Caco-2 (cell line): ENCODE measurements around the gene PMF1. TPM values are rescaled to one million over a fixed set of nuclear protein-coding genes. Genes with fewer than 3 reads are reported as not detected.

Source experiments
- BruUV-seq: library from RNA; stranded (reverse); fragments of 400-500 nt; replicated peaks from 2 replicates; lab custom pipeline; 2021; lab: Mats Ljungman, UMichigan
- CTCF ChIA-PET: fragments of 300-600 bp; sonication (Branson Sonifier 250); formaldehyde crosslinking; loops from one replicate; lab custom pipeline; 2022; ENCODE audit warnings: antibody characterized with exemption; lab: Charles Lee
- POLR2A ChIA-PET: fragments of 300-600 bp; sonication (Branson Sonifier 250); formaldehyde crosslinking; loops from one replicate; lab custom pipeline; 2022; ENCODE audit warnings: antibody characterized with exemption; lab: Charles Lee
- DNase-seq, 2 experiments: peaks; one replicate each; pipeline versions ENCODE4 v3.0.0 to v3.0.0-alpha.2; 2020 to 2022
- H3K27me3 ChIP-seq: replicated peaks from 2 replicates; pipeline ENCODE4 v1.6.0; 2011; ENCODE audit warnings: low read length; ENCODE audit not compliant: control insufficient read depth, insufficient read depth
- H3K36me3 ChIP-seq: 2 replicates; pipeline ENCODE4 v1.5.1; 2011; ENCODE audit warnings: low read length; ENCODE audit not compliant: control insufficient read depth, insufficient read depth
- H3K4me1 ChIP-seq: fragments of 250-450 bp; sonication (Bioruptor Pico); 2 replicates; pipeline ENCODE4 v1.5.1; 2020; ENCODE audit warnings: mild to moderate bottlenecking
- H3K4me3 ChIP-seq: 2 replicates; pipeline ENCODE4 v1.5.1; 2011; ENCODE audit warnings: low read depth, mild to moderate bottlenecking, control low read depth, low read length
- H3K9me3 ChIP-seq: fragments of 250-450 bp; sonication (Bioruptor Pico); 2 replicates; pipeline ENCODE4 v1.5.1; 2020; ENCODE audit warnings: mild to moderate bottlenecking, moderate library complexity
- H3K27ac Mint-ChIP-seq: one replicate; pipeline ENCODE4 v1.8.0; 2022; ENCODE audit warnings: mixed read lengths; ENCODE audit not compliant: unreplicated experiment
- H3K27me3 Mint-ChIP-seq: one replicate; pipeline ENCODE4 v1.8.0; 2022; ENCODE audit warnings: mixed read lengths; ENCODE audit not compliant: insufficient read depth, unreplicated experiment
- H3K36me3 Mint-ChIP-seq: one replicate; pipeline ENCODE4 v1.8.0; 2022; ENCODE audit warnings: mild to moderate bottlenecking, mixed read lengths; ENCODE audit not compliant: insufficient read depth, unreplicated experiment
- H3K4me1 Mint-ChIP-seq: one replicate; pipeline ENCODE4 v1.8.0; 2022; ENCODE audit warnings: low read depth, mixed read lengths; ENCODE audit not compliant: unreplicated experiment
- H3K4me3 Mint-ChIP-seq: one replicate; pipeline ENCODE4 v1.8.0; 2022; ENCODE audit warnings: mild to moderate bottlenecking, moderate library complexity, mixed read lengths; ENCODE audit not compliant: unreplicated experiment
- H3K9me3 Mint-ChIP-seq: one replicate; pipeline ENCODE4 v1.8.0; 2022; ENCODE audit warnings: mixed read lengths; ENCODE audit not compliant: unreplicated experiment
- CTCF ChIP-seq, 2 experiments: fragments of 200-600 bp in 1 of 2; IDR thresholded peaks; 1 replicate in 1 of 2; 2 replicates in 1 of 2; pipeline versions ENCODE4 v1.5.1 to v1.8.0; 2011 to 2022; ENCODE audit warnings: antibody characterized with exemption in 1 of 2, control low read depth in 1 of 2, inconsistent platforms in 1 of 2, low read depth in 1 of 2, low read length in 1 of 2, mild to moderate bottlenecking in 1 of 2, moderate library complexity in 1 of 2; ENCODE audit not compliant: insufficient read depth in 1 of 2, severe bottlenecking in 1 of 2, unreplicated experiment in 1 of 2
- intact Hi-C: fragments of 100-400 bp; cut with micrococcal nuclease; formaldehyde crosslinking; loops from one replicate; pipeline ENCODE4 v1.10.0; 2022; ENCODE audit not compliant: unreplicated experiment
- total RNA-seq: library from RNA; stranded (reverse); gene quantifications from 2 replicates; pipeline ENCODE4 v1.2.3, GENCODE V29; 2022

PMF1 gene
- total RNA-seq, 1 experiment from 2014 or later: 90.2 TPM

- Mint-ChIP-seq H3K27ac (peak overlapping the region; percentile 83), H3K4me1 (peaks cover 8% of the 10 kb centered on the region), H3K27me3 (no peaks in the 10 kb centered on the region), H3K4me3 (no peak overlapping the region), H3K36me3 (peaks cover 42% of the 10 kb centered on the region), H3K9me3 (no peaks in the 10 kb centered on the region)
- ChIA-PET POLR2A (interaction anchor here (0.6 to 2.0 kb wide), 3 partner anchors 19 to 298 kb away, joined by 4 to 10 read pairs (median 4); partner anchors contain the start of genes KHDC4 and PMF1), CTCF (interaction anchor here (0.6 to 1.2 kb wide), 6 partner anchors 21 to 658 kb away, joined by 3 to 6 read pairs (median 4); no protein-coding TSS in a partner anchor)
- no TSS peak for BruUV-seq
- no peak for TF ChIP-seq CTCF (IDR thresholded peaks at IDR 0.05; ENCODE audit: insufficient read depth in 1 of 2, low read depth in 1 of 2, low read length in 1 of 2, severe bottlenecking in 1 of 2, unreplicated experiment in 1 of 2)
- Histone ChIP-seq H3K4me3 (no peak overlapping the region), H3K36me3 (no peaks in the 10 kb centered on the region; the same call in 1 of the 2 replicates), H3K4me1 (peaks cover 19% of the 10 kb centered on the region), H3K9me3 (no peaks in the 10 kb centered on the region), H3K27me3 (no peaks in the 10 kb centered on the region)
- intact Hi-C loops: no loop called here
- no peak for DNase-seq
Measured at GRCh38 chr1:156232201-156232894, 19.5 kb downstream of the PMF1 start.

- H3K9me3 ChIP-seq: no peaks in the 10 kb centered on the region
- no peaks in the 10 kb centered on the region for H3K9me3 Mint-ChIP-seq
- POLR2A ChIA-PET: interaction anchor here (0.5 to 2.0 kb wide), 4 partner anchors 21 to 300 kb away, joined by 4 to 10 read pairs (median 4); partner anchors contain the start of genes KHDC4 and PMF1
- no TSS peak for BruUV-seq
- peaks cover 1% of the 10 kb centered on the region; the same call in 1 of the 2 replicates for H3K36me3 ChIP-seq
- peak overlapping the region; percentile 44 for H3K4me3 Mint-ChIP-seq
- H3K36me3 Mint-ChIP-seq: peaks cover 42% of the 10 kb centered on the region
- H3K4me1 ChIP-seq: peaks cover 19% of the 10 kb centered on the region
- intact Hi-C loops: no loop called here
- peaks cover 8% of the 10 kb centered on the region for H3K4me1 Mint-ChIP-seq
- DNase-seq: no peak
- CTCF ChIA-PET: interaction anchor here (0.5 to 0.9 kb wide), 9 partner anchors 19 to 656 kb away, joined by 3 to 4 read pairs (median 3); partner anchors contain the start of gene PMF1
- no peaks in the 10 kb centered on the region for H3K27me3 Mint-ChIP-seq
- H3K27me3 ChIP-seq: no peaks in the 10 kb centered on the region
- peak overlapping the region; percentile 83 for H3K27ac Mint-ChIP-seq
- TF ChIP-seq CTCF (IDR thresholded peaks at IDR 0.05; ENCODE audit: insufficient read depth in 1 of 2, low read depth in 1 of 2, low read length in 1 of 2, severe bottlenecking in 1 of 2, unreplicated experiment in 1 of 2): no peak
- no peak overlapping the region for H3K4me3 ChIP-seq
Measured at GRCh38 chr1:156233426-156234127, 20.8 kb downstream of the PMF1 start.

DNA sequence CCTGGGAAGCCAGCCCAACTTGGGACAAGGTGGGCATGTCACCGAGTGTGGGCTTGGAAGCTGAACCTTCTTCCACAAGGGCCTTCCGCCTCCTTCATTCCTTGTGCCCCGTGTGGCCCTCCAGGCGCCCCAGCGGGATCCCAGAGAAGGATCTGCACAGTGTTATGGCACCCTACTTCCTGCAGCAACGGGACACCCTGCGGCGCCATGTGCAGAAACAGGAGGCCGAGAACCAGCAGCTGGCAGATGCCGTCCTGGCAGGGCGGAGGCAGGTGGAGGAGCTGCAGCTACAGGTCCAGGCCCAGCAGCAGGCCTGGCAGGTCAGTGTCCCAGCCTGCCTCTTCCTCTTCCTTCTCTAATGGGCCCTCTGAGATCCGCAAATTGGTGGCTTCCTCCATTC is 23.4 kb downstream of the PMF1 start:
- CTCF ChIA-PET: interaction anchor here (0.5 kb wide), 1 partner anchor 11 kb away, joined by 3 read pairs; no protein-coding TSS in a partner anchor

More for the DNA sequence above, 23.4 kb downstream of the PMF1 start:
- H3K27ac Mint-ChIP-seq: no peak overlapping the region
- no peak for DNase-seq
- no TSS peak for BruUV-seq
- POLR2A ChIA-PET: interaction anchor here (0.6 kb wide), 1 partner anchor 72 kb away, joined by 4 read pairs; no protein-coding TSS in a partner anchor
- Histone ChIP-seq H3K4me3 (no peak overlapping the region), H3K36me3 (peaks cover 1% of the 10 kb centered on the region; the same call in 1 of the 2 replicates), H3K27me3 (no peaks in the 10 kb centered on the region), H3K9me3 (no peaks in the 10 kb centered on the region), H3K4me1 (peaks cover 19% of the 10 kb centered on the region)
- peaks cover 8% of the 10 kb centered on the region for H3K4me1 Mint-ChIP-seq
- TF ChIP-seq CTCF (IDR thresholded peaks at IDR 0.05; ENCODE audit: insufficient read depth in 1 of 2, low read depth in 1 of 2, low read length in 1 of 2, severe bottlenecking in 1 of 2, unreplicated experiment in 1 of 2): no peak
- no peaks in the 10 kb centered on the region for H3K9me3 Mint-ChIP-seq
- no peaks in the 10 kb centered on the region for H3K27me3 Mint-ChIP-seq
- H3K36me3 Mint-ChIP-seq: peaks cover 35% of the 10 kb centered on the region
- H3K4me3 Mint-ChIP-seq: no peak overlapping the region
- intact Hi-C loops: no loop called here
